NCI-H2196 (cell line): ENCODE results near the gene DPP7.
"Not testable (repeated sequence)": the region's sequence is repeated elsewhere in the genome, so short reads cannot be mapped to it uniquely, and the experiment has no call there.

Experiments used
- DNase-seq: peaks from one replicate; lab custom pipeline; 2025; ENCODE audit not compliant: unreplicated experiment; lab: John Stamatoyannopoulos, UW

DPP7 gene

DNA sequence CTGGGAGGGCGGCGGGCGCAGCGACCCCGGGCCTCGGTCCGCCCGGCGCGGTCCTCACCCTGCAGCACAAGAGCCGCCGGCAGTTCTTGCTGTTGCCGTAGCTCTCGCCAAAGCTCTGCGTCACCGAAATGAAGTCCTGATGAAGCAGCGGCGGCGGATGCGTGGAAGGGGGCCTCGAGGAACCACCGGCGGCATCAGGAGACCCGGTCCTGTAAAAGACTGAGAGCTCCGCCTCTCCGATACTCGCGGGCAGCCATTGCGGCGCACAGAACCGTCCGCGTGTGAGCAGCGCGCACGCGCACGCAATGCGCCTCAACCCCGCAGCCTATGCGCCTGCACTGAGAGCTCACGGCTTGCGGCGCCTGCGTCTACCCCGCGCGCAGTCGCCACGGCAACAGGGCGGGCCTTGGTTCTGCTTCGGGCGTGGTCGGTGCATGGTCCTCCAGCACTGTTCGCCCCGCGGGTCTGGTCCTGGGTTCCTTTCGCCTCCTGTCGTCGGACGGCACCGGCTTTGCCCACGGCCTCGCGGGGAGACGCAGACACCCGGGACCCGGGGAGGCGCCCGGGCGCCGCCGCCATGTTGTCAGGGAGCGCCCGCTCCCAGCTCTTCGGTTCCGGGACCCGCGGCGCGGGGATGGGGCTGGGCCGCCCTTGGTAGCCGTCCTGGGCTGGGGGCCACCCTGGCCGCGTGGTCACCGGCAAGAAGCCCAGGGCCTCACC, 15.1 kb upstream of the DPP7 start:
- peak; percentile 97 for DNase-seq

DNA sequence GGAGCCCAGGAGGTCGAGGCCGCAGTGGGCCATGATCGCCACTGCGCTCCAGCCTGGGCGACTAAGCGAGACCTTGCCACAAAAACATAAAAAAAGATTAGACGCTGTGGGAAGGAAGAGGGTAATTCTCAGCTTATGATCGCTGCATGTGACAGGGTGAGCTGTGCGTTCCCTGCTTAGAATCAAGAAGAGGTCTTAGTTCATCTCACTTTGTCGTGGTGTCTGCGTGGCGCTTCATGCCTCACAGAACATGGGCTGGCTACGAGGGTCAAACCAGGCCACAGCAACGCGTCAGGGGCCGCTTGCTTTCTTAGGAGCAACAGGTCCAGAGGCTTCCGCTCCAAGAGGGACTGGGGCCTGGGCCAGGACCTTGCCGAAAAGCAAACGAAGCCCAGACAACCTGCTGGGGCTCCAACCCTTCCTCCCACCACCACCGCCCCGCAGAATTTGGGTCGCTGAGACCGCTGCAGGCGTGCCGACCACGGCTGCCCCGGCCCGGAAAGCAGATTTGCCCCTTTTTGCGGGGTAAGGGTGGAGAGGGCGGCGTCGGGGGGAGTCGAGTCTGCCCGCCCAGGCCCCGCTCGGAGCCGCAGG, 14.4 kb upstream of the DPP7 start:
- no peak for DNase-seq

DNA sequence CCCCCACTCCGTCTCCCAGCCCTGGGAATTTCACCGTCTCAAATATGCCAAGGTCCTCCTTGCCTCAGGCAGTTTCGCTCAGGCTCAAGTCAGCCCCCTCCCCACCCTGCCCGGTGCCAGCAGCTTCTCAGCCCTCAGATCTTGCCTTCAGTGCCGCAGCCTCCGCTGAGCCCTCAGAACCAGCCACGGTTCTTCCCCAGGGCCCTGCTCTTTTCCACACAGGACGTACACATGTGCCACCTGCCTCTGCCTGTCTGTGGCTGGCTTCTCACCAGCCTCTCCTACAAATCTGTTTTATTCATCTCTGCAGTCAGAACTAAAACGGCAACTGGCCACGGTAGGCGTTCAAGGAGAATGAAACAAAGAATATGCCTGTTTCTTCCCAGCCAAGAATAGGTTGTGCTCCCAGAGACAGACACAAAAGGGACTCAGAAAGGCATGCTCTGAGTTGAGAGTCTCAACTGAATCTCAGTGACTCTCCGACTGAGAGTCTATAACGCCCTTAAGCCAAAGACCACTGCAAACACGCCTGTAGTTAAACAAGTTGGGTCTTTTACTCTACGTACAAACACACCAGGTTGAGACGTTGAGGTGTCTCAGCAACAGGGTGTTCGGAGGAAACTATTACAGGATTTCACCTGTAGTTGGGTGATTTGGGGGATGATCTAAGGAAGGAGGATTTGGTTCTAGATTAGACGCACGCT, 13.8 kb upstream of the DPP7 start:
- no peak for DNase-seq

DNA sequence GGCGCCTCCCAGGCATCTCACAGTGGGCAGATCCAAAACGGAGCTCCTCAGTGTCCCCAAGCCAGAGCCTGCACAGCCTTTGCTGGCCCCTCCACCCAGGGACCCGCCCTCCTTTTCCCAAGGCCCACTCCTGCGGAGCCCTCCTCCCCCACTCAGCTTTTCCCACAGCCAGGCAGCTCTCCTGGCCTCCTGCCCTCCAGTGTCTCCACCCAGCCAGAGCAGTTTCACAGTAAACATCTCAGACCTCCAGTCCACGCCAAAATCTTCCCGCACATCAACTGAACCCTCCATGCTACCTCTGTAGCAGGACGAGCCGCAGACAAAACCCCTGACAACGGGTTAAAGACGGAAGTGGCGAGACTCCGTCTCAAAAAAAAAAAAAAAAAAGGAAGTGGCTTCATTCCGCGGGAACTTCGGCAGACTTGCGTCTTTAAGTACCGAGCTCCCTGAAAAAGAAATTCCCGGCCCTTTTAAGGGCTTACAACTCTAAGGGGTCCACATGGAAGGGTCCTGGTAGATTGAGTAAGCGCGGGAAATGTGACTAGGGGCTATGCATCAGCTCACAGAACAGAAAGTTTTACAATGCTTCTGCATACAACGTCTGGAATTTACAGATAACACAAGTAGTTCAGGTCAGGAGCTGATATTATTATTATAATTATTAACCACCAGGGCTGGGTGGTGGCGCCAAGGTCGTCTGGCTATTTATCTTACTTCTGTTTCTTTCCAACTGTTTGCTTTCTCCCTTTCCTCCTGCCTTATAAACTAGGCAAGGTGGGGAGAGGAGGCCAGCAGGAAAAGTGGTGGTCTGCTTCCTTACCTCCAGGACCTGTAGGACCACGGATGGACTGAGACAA, 13.0 kb upstream of the DPP7 start:
- no peak for DNase-seq

DNA sequence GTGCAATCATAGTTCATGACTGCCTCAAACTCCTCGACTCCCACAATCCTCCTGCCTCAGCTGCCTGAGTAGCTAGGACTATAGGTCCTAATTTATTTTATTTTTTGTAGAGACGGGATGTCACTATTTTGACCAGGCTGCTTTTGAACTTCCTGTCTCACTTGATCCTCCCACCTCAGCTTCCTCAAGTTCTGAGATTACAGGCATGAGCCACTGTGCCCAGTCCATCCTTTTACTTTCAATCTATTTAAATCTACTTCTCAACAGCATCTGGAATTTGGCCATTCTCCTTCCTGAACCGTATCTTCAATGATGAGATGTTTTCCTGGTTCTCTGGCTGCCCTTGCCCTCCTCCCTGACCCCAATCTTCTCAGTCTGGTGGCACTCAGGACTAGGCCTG, 12.3 kb upstream of the DPP7 start:
- DNase-seq, result no peak

DNA sequence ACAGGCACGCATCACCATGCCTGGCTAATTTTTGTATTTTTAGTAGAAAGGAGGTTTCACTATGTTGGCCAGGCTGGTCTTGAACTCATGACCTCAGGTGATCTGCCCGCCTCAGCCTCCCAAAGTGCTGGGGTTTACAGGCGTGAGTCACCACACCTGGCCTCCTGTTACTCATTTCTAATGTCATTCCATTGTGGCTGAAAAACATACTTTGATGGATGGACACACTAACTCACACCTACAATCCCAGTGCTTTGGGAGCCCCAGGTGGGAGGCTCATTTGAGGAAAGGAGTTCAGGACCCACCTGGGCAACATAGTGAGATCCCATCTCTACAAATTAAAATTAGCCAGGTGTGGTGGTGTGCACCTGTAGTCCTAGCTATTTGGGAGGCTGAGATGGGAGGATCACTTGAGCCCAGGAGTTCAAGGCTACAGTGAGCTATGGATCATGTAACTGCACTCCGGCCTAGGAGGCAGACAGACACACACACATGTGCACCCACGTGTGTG, 9.5 kb upstream of the DPP7 start:
- not testable (repeated sequence) for DNase-seq

DNA sequence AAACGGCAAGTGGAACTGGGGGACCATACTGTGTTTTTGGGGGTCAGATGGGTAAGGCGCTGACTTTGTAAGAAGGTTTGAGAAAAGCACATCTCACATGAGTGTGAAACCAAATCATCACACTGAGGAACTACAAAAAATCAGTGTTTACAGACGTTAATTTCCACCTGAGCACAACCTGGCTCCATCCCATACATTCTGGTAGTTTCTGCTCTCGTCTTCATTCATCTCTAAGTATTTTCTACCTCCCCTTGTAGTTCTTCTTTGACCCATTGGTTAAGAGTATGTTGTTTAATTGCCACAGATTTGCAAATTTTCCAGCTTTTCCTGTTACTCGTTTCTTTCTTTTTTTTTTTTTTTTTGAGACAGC, 8.9 kb upstream of the DPP7 start:
- DNase-seq, result no peak

DNA sequence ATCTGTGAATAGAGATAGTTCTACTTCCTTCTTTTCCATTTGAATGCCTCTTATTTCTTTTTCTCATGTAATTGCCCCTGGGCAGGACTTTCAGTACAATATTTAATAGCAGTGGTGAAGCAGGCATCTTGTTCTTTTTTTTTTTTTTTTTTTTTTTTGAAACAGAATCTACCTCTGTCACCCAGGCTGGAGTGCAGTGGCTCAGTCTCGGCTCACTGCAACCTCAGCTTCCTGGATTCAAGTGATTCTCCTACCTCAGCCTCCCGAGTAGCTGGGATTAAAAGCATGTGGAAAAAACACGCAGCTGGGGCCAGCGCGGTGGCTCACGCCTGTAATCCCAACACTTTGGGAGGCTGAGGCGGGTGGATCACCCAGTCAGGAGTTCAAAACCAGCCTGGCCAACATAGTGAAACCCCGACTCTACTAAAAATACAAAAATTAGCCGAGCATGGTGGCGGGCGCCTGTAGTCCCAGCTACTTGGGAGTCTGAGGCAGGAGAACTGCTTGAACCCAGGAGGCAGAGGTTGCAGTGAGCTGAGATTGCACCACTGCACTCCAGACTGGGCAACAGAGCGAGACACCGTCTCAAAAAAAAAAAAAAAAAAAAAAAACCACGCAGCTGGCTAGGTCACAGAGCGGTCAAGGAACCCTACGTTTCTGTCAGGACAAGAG, 8.4 kb upstream of the DPP7 start:
- DNase-seq, result not testable (repeated sequence)

DNA sequence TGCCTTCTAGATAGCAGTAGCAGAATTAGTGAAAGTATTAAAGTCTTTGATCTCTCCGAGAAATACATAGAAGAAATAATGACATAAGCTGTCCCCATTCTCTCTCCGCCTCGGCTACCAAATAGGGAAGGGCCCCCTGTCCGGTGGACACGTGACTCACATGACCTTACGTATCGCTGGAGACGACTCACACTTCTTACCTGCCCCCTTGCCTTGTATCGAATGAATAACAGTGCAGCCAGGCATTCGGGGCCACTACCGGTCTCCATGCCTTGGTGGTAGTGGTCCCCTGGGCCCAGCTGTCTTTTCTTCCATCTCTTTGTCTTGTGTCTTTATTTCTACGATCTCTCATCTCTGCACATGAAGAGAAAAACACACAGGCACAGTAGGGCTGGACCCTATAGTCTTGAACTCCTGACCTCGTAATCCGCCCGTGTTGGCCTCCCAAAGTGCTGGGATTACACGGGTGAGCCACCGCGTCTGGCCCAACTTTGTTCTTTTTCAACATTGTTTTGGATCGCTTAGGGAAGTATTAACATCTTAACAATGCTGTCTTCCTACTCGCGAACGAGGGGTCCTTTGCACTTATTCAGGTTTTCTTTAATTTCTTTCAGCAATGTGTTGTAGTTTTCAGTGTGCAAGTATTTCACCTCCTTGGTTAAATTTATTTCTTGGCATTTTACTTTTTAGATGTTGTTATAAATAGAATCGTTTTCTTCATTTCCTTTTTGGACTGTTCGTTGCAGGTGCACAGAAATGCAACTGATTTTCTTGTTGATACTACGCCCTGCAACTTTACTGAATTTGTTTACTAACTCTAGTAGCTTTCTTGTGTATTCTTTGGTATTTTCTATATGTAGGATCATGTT, 7.6 kb upstream of the DPP7 start:
- DNase-seq, result not testable (repeated sequence)

DNA sequence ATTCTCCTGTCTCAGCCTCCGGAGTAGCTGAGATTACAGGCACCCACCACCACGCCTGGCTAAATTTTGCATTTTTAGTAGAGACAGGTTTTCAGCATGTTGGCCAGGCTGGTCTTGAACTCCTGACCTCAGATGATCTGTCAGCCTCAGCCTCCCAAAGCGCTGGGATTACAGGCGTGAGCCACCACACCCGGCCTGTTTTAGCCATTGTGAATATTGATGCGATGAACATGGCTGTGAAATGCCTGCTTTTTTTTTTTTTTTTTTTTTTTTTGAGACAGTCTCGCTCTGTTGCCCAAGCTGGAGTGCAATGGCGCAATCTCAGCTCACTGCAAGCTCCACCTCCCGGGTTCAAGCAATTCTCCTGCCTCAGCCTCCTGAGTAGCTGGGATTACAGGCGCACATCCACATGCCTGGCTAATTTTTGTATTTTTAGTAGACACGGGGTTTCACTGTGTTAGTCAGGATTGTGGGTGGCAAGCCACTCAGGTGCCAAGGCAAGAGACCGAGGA, 3.6 kb upstream of the DPP7 start:
- not testable (repeated sequence) for DNase-seq

DNA sequence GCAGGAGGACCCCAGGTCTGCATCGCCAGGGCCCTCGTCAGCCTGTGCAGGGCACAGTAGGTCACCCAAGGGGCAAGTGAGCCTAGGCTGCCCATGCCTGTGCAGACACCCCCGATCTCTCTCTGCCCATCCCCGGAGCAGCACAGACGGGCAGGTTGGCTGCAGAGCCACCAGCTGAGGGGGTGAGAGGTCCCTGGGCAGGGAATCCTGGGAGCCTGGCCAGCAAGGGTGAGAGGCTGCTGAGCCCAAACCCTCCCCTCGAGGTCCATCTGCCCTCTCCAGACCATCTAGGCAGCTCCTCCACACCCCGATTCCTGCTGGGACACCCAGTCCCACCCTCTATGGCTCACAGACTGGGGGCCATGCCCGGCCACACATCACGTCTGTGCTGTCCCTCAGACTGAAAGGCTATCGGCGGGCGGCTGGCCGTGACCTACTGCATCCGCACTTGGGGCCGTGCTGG, 2.8 kb upstream of the DPP7 start:
- no peak for DNase-seq

DNA sequence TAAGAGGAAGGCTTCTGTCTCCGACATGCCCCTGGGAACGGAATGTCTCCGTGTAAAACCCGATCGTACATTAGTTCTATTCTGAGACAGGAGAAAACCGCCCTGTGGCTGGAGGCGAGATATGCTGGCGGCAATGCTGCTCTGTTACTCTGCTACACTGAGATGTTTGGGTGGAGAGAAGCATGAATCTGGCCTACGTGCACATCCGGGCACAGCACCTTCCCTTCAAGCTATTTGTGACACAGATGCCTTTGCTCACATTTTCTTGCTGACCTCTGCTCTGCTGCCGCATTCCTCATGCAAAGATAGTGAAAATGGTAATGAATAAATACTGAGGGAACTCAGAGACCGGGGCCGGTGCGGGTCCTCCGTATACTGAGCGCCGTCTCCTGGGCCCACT, 2.2 kb upstream of the DPP7 start:
- DNase-seq, result no peak

DNA sequence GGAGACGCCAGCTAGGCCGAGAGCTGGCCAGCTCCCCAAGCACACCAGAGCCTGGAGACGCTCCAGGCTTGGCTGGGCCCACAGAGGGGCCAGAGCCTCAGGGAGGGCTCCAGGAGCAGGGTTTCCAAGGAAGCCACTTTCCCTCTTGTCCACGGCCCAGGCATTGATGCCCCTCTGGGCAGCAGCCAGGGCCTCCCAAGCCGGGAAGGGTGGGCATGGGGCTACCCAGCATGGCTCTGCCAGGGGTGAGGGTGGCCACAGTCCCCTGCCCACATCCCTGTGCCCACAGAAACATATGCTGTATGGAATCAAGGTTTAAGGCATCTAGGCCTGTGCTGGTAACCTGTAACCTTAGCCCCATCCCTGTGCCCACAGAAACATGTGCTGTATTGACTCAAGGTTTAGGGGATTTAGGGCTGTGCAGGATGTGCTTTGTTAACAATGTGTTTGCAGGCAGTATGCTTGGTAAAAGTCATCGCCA, 1.5 kb upstream of the DPP7 start:
- no peak for DNase-seq

DNA sequence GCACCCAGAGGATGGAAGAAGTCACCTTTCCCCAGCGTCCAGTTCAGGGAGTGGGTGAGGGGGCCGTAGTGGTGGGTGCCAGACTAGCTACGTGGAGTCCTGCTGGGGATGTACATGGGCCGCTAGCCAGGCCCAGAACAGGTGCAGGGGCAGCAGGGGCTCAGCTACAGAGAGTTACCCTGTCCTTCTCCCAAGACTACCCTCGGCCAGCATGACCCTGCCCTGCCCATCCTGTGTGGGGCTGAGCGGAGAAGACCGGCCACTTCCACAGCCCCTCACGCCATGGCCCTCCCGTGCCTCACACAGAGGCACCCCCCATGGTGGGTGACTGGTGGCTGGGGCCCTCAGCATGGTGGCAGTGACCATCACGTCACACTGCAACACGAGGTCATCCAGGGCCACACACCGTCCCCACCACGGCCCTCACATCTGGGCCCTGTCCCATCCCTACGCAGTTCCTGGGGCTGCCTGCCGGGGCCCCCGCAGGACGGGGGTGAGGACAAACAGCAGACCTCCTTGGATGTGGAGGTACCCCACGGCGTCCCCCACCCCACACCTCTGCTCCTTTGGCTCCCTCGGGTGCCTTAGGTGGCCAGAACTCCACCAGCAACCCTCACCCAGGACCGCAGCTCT, 977 bp upstream of the DPP7 start:
- no peak for DNase-seq

DNA sequence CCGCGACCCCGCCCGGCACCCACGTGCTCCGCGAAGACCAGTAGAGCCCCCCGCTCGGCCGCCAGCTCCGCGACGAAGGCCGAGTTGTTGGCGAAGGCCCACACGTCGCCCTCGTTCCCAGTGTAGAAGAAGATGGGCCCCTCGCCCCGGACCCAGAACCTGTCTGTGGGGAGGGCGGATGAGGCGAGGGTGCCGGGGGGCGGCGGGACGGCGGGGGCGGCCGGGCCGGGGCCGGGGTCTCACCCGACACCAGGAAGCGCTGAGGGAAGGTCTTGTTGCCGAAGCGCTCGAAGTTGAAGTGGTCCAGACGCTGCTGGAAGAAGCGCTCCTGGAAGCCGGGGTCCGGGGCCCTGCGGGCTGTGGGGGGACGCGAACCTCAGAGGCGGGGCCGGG, 317 bp downstream of the DPP7 start:
- DNase-seq, result no peak

DNA sequence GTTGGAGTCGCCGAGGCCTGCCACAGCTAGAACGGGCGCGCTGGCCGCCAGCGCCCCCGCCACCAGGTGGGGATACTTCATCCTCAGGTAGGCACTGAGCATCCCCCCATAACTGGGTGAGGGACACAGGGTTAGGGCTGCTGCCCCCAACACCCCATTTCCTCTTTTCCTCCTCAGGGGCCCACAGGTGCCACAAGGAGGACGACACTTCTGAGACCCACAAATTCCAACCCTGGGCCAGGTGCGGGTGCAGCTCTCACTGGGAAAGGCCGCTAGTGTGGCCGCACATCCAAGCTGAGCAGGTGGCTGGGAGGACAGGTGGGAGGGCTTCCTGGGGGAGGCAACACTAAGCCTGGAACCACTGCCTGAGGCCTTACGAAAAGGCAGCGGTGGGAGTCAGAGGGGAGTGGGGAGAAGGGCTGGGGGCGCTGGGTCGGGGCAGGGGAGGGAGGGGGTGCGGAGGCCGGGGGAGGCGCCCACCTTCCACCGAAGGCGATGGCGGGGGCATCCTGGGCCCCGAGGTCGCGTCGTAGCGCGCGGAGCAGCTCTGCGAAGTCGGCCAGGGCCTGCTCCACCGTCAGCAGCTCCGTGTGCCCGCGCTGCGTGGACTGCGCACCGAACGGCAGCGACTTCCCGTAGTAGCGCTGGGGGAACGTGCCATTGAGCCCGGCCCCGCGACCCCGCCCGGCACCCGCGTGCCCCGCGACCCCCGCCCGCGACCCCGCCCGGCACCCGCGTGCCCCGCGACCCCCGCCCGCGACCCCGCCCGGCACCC, 961 bp downstream of the DPP7 start:
- DNase-seq, result no peak

DNA sequence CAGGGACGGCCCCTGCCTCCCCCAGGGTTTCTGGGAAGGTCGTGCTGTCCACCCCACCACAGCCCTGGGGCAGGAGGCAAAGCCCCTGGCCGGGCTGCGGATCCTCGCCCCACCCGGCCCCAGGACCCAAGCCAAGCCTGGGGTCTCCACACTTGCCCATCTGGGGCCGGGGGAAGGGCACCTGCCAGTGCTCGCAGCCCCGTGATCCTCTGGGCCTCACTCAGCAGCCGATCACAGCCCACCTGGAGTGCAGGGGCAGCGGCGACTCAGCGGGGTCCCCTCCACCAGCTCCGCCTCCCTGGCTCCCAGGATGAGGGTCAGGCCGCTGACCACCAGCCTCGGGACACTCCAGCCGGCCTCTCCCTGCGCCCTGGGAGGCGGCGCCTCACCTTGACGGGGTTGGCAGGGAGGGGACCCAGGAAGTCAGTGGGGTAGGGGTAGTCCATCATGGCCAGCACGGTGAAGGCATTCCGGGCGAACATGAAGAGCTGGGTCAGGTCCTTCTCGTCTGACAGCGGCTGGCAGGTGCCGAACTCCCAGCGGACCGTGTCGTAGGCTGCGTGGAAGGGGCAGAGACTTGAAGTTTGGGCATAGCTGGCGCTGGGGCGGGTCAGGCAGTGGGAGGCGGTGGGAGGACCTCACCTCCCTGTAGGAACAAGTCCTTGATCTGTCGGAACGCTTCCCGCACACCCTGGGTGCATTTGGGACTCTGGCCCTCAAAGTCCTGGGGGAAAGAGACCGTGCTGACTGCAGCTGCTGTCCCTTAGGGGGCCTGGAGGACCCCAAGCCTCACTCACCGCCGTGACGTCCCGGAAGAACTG, 1.8 kb downstream of the DPP7 start:
- DNase-seq, result no peak
